IMR-90 (cell line): Measurements from ENCODE around the gene CCDC88B.

Experiments
- CEBPB ChIP-seq: IDR thresholded peaks from 2 replicates; pipeline ENCODE4 v1.6.1; 2012; ENCODE audit warnings: low read depth, low read length, improper control_type of control experiment
- CHD1 ChIP-seq: IDR thresholded peaks from 2 replicates; pipeline ENCODE4 v1.6.1; 2012; ENCODE audit warnings: low read depth, low read length, improper control_type of control experiment
- CTCF ChIP-seq: conservative IDR thresholded peaks from 2 replicates; pipeline ENCODE4 v1.5.1; 2012; ENCODE audit warnings: mild to moderate bottlenecking, low read depth, low read length, improper control_type of control experiment
- ELK1 ChIP-seq: fragments of 150-350 bp; IDR thresholded peaks from 2 replicates; pipeline ENCODE4 v1.6.1; 2016; ENCODE audit warnings: low read depth, mild to moderate bottlenecking, low read length, moderate library complexity, borderline replicate concordance
- MXI1 ChIP-seq: IDR thresholded peaks from 2 replicates; pipeline ENCODE4 v1.6.1; 2012; ENCODE audit warnings: low read depth, mild to moderate bottlenecking, low read length, moderate library complexity, borderline replicate concordance
- POLR2A ChIP-seq: IDR thresholded peaks from 2 replicates; pipeline ENCODE4 v1.6.1; 2012; ENCODE audit warnings: mild to moderate bottlenecking, low read depth, low read length
- RAD21 ChIP-seq: IDR thresholded peaks from 2 replicates; pipeline ENCODE4 v1.6.1; 2012; ENCODE audit warnings: low read length, improper control_type of control experiment
- RCOR1 ChIP-seq: IDR thresholded peaks from 2 replicates; pipeline ENCODE4 v1.6.1; 2012; ENCODE audit warnings: mild to moderate bottlenecking, low read length, improper control_type of control experiment; ENCODE audit not compliant: insufficient replicate concordance
- SMC3 ChIP-seq: fragments of 150-350 bp; IDR thresholded peaks from 2 replicates; pipeline ENCODE4 v1.6.1; 2016; ENCODE audit warnings: low read depth, mild to moderate bottlenecking, antibody characterized with exemption, low read length, moderate library complexity
- USF2 ChIP-seq: fragments of 150-350 bp; IDR thresholded peaks from 2 replicates; pipeline ENCODE4 v1.6.1; 2017; ENCODE audit warnings: mild to moderate bottlenecking, antibody characterized with exemption, low read length, low read depth

- TF ChIP-seq RCOR1 (no peak), CTCF (no peak), POLR2A (no peak), CEBPB (no peak), CHD1 (no peak), USF2 (no peak), MXI1 (no peak), SMC3 (no peak), RAD21 (no peak), ELK1 (no peak)
Observed at GRCh38 chr11:64327993-64328392, 12.0 kb upstream of the CCDC88B start.
